Tibial nerve (tissue), 4 donors: ENCODE results near the gene DCAF6.

Experiments
- CTCF ChIP-seq, 5 experiments: fragments of 200-600 bp in 3 of 5; fragments of 450-650 bp in 2 of 5; sonication (generic) in 3 of 5; IDR thresholded peaks; one replicate each; pipeline ENCODE4 v1.5.1; 2016 to 2019; ENCODE audit warnings: antibody characterized with exemption in 5 of 5, mild to moderate bottlenecking in 3 of 5, moderate library complexity in 2 of 5
- EP300 ChIP-seq, 2 donors: sonication (generic); formaldehyde crosslinking; IDR thresholded peaks; one replicate each; pipeline ENCODE4 v1.6.1; 2017; ENCODE audit warnings: antibody characterized with exemption in 2 of 2, mild to moderate bottlenecking in 1 of 2
- POLR2A ChIP-seq, 2 donors: fragments of 450-650 bp; IDR thresholded peaks; one replicate each; pipeline ENCODE4 v1.6.1; 2017; ENCODE audit warnings: antibody characterized with exemption in 2 of 2, mild to moderate bottlenecking in 2 of 2, moderate library complexity in 2 of 2

- TF ChIP-seq CTCF (IDR thresholded peaks at IDR 0.05) (no peak), EP300 (IDR thresholded peaks at IDR 0.05) (no peak), POLR2A (IDR thresholded peaks at IDR 0.05) (no peak)
Measured at GRCh38 chr1:168050880-168051279, 114.4 kb downstream of the DCAF6 start.
